Measurements from ENCODE around the gene LBHD2. TPM values are rescaled to one million over a fixed set of nuclear protein-coding genes. Genes with fewer than 3 reads are reported as not detected.

The LBHD2 gene
- not detected for total RNA-seq (2021; ENCODE audit: unreplicated experiment)
- polyA plus RNA-seq (2012; ENCODE audit: insufficient read length) = not detected
- Bru-seq, nascent RNA = not detected
- not detected for BruChase-seq, experiment 1, labeled RNA remaining after a 2-hour chase
- BruChase-seq, experiment 2, labeled RNA remaining after a 6-hour chase = percentile 3 among the genes with signal in this experiment
- long read RNA-seq = 0 reads

- BruUV-seq (replicated peaks) = no TSS peak
- ATAC-seq (no peak), DNase-seq (ENCODE audit: low read depth, low spot score) (no peak)
- in situ Hi-C loops (cut with HindIII; ENCODE audit: low pct_unique_long_range_greater_than_20kb, low sequenced_read_pairs) (no loop called here), intact Hi-C loops (cut with micrococcal nuclease; ENCODE audit: unreplicated experiment) (no loop called here)
- ChIA-PET POLR2A (no interaction called here), CTCF (no interaction called here)
- Histone ChIP-seq H3K4me3 (ENCODE audit: low read depth in 2 of 2, low read length in 2 of 2) (no peak within 1 kb of the TSS), H3K27me3 (ENCODE audit: control insufficient read depth, insufficient read depth, low read length) (no peaks in the 10 kb centered on the region), H3K36me3 (ENCODE audit: control insufficient read depth, insufficient read depth, low read length) (no peaks in the 10 kb centered on the region), H3K4me1 (ENCODE audit: control insufficient read depth, insufficient read depth, low read length) (no peaks in the 10 kb centered on the region), H3K9me3 (ENCODE audit: control insufficient read depth, insufficient read depth, low read depth, low read length) (no peaks in the 10 kb centered on the region), H3K27ac (ENCODE audit: low read length) (no peak within 1 kb of the TSS)
- TF ChIP-seq CTCF (IDR thresholded peaks at IDR 0.05) (no peak), REST (IDR thresholded peaks at IDR 0.05; ENCODE audit: insufficient read depth in 1 of 2, low read depth in 2 of 2, low read length in 1 of 2) (no peak), TCF7L2 (IDR thresholded peaks at IDR 0.05; ENCODE audit: low read depth, low read length) (no peak), POLR2AphosphoS5 (IDR thresholded peaks at IDR 0.05; ENCODE audit: low read depth, low read length) (no peak)
Observed at GRCh38 chr14:103084021-103084919, at the start of gene LBHD2. LBHD2 (plus strand) TSS chr14:103084210; CDS start chr14:103086013, 1,803 bp downstream.

GRCh38 chr14:103041464-103041863, 42.5 kb upstream of the LBHD2 start:
- no peak for ATAC-seq
- CTCF ChIA-PET = no interaction called here
- Histone ChIP-seq H3K27ac (ENCODE audit: low read length) (no peak overlapping the region), H3K4me3 (ENCODE audit: low read depth in 2 of 2, low read length in 2 of 2) (no peak overlapping the region), H3K27me3 (ENCODE audit: control insufficient read depth, insufficient read depth, low read length) (no peaks in the 10 kb centered on the region), H3K4me1 (ENCODE audit: control insufficient read depth, insufficient read depth, low read length) (peaks cover 11% of the 10 kb centered on the region), H3K9me3 (ENCODE audit: control insufficient read depth, insufficient read depth, low read depth, low read length) (no peaks in the 10 kb centered on the region), H3K36me3 (ENCODE audit: control insufficient read depth, insufficient read depth, low read length) (no peaks in the 10 kb centered on the region)
- POLR2A ChIA-PET = no interaction called here
- no peak for DNase-seq (ENCODE audit: low read depth, low spot score)
- intact Hi-C loops (cut with micrococcal nuclease; ENCODE audit: unreplicated experiment) (no loop called here), in situ Hi-C loops (cut with HindIII; ENCODE audit: low pct_unique_long_range_greater_than_20kb, low sequenced_read_pairs) (no loop called here)
- BruUV-seq (replicated peaks) = no TSS peak
- TF ChIP-seq SIN3A (IDR thresholded peaks at IDR 0.05; ENCODE audit: borderline replicate concordance, insufficient read depth, low read depth, low read length) (no peak), TCF7L2 (IDR thresholded peaks at IDR 0.05; ENCODE audit: low read depth, low read length) (no peak), CTCF (IDR thresholded peaks at IDR 0.05) (no peak), REST (IDR thresholded peaks at IDR 0.05; ENCODE audit: insufficient read depth in 1 of 2, low read depth in 2 of 2, low read length in 1 of 2) (no peak), POLR2AphosphoS5 (IDR thresholded peaks at IDR 0.05; ENCODE audit: low read depth, low read length) (no peak)

Data from Panc1 (cell line).